ENCODE results near the gene IFI27L2. TPM values are rescaled to one million over a fixed set of nuclear protein-coding genes. Genes with fewer than 3 reads are reported as not detected.

IFI27L2 gene
- polyA plus RNA-seq, 1 donor from 2014 or later: 23.7 TPM

GRCh38 chr14:94161981-94162380 is 32.6 kb upstream of the IFI27L2 start:
- no peaks in the 10 kb centered on the region for H4K20me1 ChIP-seq (ENCODE audit: insufficient read depth)

DNA sequence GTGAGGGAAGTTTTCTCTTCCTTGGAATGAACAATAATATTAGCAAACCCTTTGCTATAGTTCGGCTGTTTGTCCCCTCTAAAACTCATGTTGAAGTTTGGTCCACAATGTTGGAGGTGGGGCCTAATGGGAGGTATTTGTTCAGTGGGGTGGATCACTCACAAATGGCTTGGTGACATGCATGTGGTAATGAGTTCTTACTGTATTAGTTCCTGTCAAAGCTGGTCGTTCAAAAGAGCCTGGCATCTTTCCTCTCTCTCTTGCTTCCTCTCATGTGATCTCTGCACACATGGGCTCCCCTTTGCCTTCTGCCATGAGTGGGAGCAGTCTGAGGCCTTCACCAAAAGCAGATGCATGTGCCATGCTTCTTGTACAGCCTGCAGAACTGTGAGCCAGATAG is 31.7 kb upstream of the IFI27L2 start:
- Histone ChIP-seq H3K9me3 (ENCODE audit: low read length) (no peaks in the 10 kb centered on the region), H3F3A (ENCODE audit: insufficient read depth, low read length, poor library complexity, severe bottlenecking) (peaks cover 5% of the 10 kb centered on the region), H3K4me2 (ENCODE audit: low read length) (no peak overlapping the region), H3K9ac (ENCODE audit: low read length) (no peak overlapping the region), H3K79me2 (replicated peaks; ENCODE audit: insufficient read depth, low read length) (no peaks in the 10 kb centered on the region), H3K4me3 (ENCODE audit: low read length) (no peak overlapping the region), H3K27me3 (ENCODE audit: insufficient read depth, low read depth, low read length) (no peaks in the 10 kb centered on the region), H3K27ac (ENCODE audit: low read length) (no peak overlapping the region), H3K9me2 (ENCODE audit: insufficient read depth, low read length) (no peaks in the 10 kb centered on the region), H4K20me1 (ENCODE audit: insufficient read depth) (no peaks in the 10 kb centered on the region), H2AFZ (ENCODE audit: low read depth, low read length) (no peak overlapping the region), H3K36me3 (ENCODE audit: insufficient read depth, low read length) (no peaks in the 10 kb centered on the region)
- TF ChIP-seq MXI1 (conservative IDR thresholded peaks at IDR 0.05; ENCODE audit: poor library complexity, severe bottlenecking) (no peak), RAD21 (conservative IDR thresholded peaks at IDR 0.05) (no peak), SMC3 (conservative IDR thresholded peaks at IDR 0.05; ENCODE audit: poor library complexity) (no peak), TAF1 (IDR thresholded peaks at IDR 0.05; ENCODE audit: low read depth) (no peak), EZH2 (IDR thresholded peaks at IDR 0.05; ENCODE audit: borderline replicate concordance, insufficient read depth, low read length, poor library complexity, severe bottlenecking) (no peak), POLR2AphosphoS5 (IDR thresholded peaks at IDR 0.05) (no peak), EP300 (conservative IDR thresholded peaks at IDR 0.05; ENCODE audit: poor library complexity, severe bottlenecking) (no peak)
- TF ChIP-seq, protein P1, sequence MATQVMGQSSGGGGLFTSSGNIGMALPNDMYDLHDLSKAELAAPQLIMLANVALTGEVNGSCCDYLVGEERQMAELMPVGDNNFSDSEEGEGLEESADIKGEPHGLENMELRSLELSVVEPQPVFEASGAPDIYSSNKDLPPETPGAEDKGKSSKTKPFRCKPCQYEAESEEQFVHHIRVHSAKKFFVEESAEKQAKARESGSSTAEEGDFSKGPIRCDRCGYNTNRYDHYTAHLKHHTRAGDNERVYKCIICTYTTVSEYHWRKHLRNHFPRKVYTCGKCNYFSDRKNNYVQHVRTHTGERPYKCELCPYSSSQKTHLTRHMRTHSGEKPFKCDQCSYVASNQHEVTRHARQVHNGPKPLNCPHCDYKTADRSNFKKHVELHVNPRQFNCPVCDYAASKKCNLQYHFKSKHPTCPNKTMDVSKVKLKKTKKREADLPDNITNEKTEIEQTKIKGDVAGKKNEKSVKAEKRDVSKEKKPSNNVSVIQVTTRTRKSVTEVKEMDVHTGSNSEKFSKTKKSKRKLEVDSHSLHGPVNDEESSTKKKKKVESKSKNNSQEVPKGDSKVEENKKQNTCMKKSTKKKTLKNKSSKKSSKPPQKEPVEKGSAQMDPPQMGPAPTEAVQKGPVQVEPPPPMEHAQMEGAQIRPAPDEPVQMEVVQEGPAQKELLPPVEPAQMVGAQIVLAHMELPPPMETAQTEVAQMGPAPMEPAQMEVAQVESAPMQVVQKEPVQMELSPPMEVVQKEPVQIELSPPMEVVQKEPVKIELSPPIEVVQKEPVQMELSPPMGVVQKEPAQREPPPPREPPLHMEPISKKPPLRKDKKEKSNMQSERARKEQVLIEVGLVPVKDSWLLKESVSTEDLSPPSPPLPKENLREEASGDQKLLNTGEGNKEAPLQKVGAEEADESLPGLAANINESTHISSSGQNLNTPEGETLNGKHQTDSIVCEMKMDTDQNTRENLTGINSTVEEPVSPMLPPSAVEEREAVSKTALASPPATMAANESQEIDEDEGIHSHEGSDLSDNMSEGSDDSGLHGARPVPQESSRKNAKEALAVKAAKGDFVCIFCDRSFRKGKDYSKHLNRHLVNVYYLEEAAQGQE (IDR thresholded peaks at IDR 0.05; ENCODE audit: borderline replicate concordance): no peak
- TF ChIP-seq, protein P2, sequence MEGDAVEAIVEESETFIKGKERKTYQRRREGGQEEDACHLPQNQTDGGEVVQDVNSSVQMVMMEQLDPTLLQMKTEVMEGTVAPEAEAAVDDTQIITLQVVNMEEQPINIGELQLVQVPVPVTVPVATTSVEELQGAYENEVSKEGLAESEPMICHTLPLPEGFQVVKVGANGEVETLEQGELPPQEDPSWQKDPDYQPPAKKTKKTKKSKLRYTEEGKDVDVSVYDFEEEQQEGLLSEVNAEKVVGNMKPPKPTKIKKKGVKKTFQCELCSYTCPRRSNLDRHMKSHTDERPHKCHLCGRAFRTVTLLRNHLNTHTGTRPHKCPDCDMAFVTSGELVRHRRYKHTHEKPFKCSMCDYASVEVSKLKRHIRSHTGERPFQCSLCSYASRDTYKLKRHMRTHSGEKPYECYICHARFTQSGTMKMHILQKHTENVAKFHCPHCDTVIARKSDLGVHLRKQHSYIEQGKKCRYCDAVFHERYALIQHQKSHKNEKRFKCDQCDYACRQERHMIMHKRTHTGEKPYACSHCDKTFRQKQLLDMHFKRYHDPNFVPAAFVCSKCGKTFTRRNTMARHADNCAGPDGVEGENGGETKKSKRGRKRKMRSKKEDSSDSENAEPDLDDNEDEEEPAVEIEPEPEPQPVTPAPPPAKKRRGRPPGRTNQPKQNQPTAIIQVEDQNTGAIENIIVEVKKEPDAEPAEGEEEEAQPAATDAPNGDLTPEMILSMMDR (IDR thresholded peaks at IDR 0.05; ENCODE audit: poor library complexity, severe bottlenecking): no peak

More at GRCh38 chr14:94161981-94162380, 32.6 kb upstream of the IFI27L2 start:
- Histone ChIP-seq H3K4me3 (ENCODE audit: low read length) (no peak overlapping the region), H3K9me2 (ENCODE audit: insufficient read depth, low read length) (no peaks in the 10 kb centered on the region), H3K27ac (ENCODE audit: low read length) (no peak overlapping the region), H3K36me3 (ENCODE audit: insufficient read depth, low read length) (no peaks in the 10 kb centered on the region), H3K79me2 (replicated peaks; ENCODE audit: insufficient read depth, low read length) (no peaks in the 10 kb centered on the region), H3F3A (ENCODE audit: insufficient read depth, low read length, poor library complexity, severe bottlenecking) (peaks cover 5% of the 10 kb centered on the region), H3K9me3 (ENCODE audit: low read length) (no peaks in the 10 kb centered on the region), H3K4me2 (ENCODE audit: low read length) (no peak overlapping the region), H3K27me3 (ENCODE audit: insufficient read depth, low read depth, low read length) (no peaks in the 10 kb centered on the region), H2AFZ (ENCODE audit: low read depth, low read length) (no peak overlapping the region), H3K9ac (ENCODE audit: low read length) (no peak overlapping the region)
- TF ChIP-seq POLR2AphosphoS5 (IDR thresholded peaks at IDR 0.05) (no peak), SMC3 (conservative IDR thresholded peaks at IDR 0.05; ENCODE audit: poor library complexity) (no peak), EP300 (conservative IDR thresholded peaks at IDR 0.05; ENCODE audit: poor library complexity, severe bottlenecking) (no peak), RAD21 (conservative IDR thresholded peaks at IDR 0.05) (no peak), TAF1 (IDR thresholded peaks at IDR 0.05; ENCODE audit: low read depth) (no peak), EZH2 (IDR thresholded peaks at IDR 0.05; ENCODE audit: borderline replicate concordance, insufficient read depth, low read length, poor library complexity, severe bottlenecking) (no peak)
- TF ChIP-seq, protein P1 (IDR thresholded peaks at IDR 0.05; ENCODE audit: borderline replicate concordance): no peak

All from neural cell (in vitro differentiated cells).